ENCODE data around the gene SRP9. TPM values are rescaled to one million over a fixed set of nuclear protein-coding genes. Genes with fewer than 3 reads are reported as not detected.

The SRP9 gene
- total RNA-seq, 1 experiment from 2014 or later, result 647 TPM

DNA sequence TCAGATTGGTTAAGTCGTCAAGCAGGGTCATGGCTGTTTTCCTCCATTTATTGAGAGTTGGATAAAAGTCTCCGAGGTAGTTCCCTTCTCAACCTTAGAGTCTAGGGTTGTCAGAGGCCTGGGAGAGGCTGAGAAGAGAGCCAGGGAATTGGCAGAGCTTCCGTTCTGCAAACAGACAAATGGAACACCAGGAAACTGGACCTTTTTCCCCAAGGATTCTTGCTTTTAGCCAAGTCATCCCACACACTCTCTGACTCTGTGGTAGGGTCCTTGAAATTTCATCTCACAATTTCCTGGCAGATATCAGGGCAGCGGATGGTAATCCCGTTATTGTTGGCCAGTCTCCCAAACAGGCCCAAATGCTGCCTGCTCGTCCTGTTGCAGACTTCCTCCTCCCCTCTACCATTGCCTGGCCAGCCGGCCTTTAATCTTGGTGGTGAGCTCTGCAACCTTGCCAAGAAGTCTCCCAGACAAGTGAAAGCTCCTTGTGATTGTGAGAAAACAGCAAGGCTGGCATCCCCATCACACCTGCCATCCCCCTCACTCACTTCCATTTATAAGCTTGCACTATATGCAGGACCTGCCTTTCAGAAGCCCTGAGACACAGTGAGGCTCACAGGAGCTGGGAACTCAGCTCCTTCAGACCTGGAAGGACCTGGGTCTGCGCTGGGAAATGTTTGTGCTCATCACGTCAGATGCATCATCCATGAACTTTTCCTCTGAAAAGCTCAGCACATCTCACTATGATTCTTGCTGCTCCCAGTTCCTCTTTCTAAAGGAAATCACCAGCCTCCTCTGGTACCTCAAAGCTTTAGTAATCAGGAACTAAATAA is 13.7 kb upstream of the SRP9 start:
- H3K36me3 ChIP-seq (replicated peaks; ENCODE audit: control insufficient read depth, insufficient read depth, low read length), result no peaks in the 10 kb centered on the region
- no peak for DNase-seq

GRCh38 chr1:225765982-225766674 is 11.5 kb upstream of the SRP9 start:
- Histone ChIP-seq H3K27me3 (ENCODE audit: control insufficient read depth, insufficient read depth, low read length) (no peaks in the 10 kb centered on the region), H3K4me3 (ENCODE audit: insufficient read depth, low read depth, low read length) (no peak overlapping the region), H3K36me3 (replicated peaks; ENCODE audit: control insufficient read depth, insufficient read depth, low read length) (no peaks in the 10 kb centered on the region)
- no peak for DNase-seq

More for the DNA sequence above, 13.7 kb upstream of the SRP9 start:
- no peak overlapping the region for H3K4me3 ChIP-seq (ENCODE audit: insufficient read depth, low read depth, low read length)
- H3K27me3 ChIP-seq (ENCODE audit: control insufficient read depth, insufficient read depth, low read length), result no peaks in the 10 kb centered on the region

DNA sequence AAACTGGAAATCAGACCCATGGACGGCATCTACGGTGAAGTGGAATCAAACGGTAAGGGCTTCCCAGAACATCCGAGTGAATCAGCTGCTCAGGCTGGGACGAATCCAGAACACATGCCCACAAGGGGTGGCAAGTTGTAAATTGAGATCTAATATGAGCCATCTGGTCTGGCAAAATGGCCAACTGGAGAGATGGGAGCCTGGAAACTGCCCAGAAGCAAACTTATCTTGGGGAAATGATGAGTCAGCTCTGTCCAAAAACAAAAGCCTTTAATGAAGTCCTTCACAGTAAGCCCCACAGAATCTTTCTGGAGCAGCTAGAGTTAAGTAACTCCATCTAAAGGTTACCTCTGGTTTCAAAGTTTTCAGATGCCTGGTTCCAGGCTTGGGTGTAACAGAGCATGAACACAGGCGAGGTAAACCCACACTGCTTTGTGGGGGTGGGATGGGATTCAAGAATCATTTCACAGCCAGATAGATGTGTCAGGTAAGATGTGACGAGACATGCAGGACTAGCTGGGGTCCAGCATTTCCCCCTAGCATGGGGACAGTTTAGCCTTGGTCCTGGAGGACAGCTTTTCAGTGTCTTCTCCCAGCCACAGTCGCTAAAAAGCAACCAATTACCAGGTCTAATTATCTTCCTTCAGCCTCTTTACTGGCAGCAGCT is 10.5 kb upstream of the SRP9 start:
- no peaks in the 10 kb centered on the region for H3K27me3 ChIP-seq (ENCODE audit: control insufficient read depth, insufficient read depth, low read length)
- DNase-seq, result no peak

DNA sequence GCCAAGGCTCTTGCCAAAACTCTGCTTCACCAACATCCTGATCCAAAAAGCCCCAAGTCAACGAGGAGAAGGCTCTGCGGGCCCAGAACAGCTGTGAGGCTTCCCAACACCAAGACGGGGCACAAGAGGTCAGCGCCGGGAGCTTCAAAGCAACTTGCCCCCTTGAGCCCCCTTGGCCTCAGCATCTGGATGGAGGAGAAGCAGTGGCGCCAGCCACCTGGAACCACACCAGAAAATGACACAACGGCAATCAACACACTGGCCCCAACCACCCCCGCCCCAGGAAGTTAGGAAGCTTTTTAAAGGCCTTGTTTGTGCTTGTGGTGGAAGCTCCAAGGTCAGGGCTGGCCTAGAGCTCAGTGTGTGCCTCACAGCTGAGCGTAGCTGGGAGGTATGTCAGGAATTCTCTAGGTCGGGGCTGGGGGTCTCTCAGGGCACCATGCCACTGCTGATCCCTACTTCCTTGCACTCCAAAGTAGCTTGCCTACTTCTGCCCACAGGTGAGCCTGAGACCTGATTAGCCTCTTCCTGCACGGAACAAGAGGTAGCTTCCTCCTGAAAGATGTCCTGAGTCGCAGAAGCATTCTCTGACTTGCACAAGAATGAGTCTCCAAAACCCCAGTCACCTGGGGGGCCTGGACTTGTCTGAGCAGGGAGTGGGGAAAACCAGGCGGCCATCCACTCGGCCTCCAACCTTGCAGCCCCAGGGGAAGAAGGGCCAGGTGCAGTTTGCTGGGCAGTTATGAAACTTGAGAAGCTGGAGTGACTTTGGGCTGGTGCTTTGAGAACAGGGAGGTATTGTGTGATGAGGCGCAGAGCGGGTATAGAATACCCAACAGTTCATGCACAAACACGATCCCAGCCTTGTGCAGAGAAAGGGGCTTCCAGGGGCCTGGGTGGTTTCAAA is 9.7 kb upstream of the SRP9 start:
- Histone ChIP-seq H3K27me3 (ENCODE audit: control insufficient read depth, insufficient read depth, low read length) (no peaks in the 10 kb centered on the region), H3K4me3 (ENCODE audit: insufficient read depth, low read depth, low read length) (no peak overlapping the region), H3K36me3 (replicated peaks; ENCODE audit: control insufficient read depth, insufficient read depth, low read length) (no peaks in the 10 kb centered on the region)
- peak; percentile 54 for DNase-seq

More for the DNA sequence above, 10.5 kb upstream of the SRP9 start:
- no peaks in the 10 kb centered on the region for H3K36me3 ChIP-seq (replicated peaks; ENCODE audit: control insufficient read depth, insufficient read depth, low read length)
- H3K4me3 ChIP-seq (ENCODE audit: insufficient read depth, low read depth, low read length), result no peak overlapping the region

DNA sequence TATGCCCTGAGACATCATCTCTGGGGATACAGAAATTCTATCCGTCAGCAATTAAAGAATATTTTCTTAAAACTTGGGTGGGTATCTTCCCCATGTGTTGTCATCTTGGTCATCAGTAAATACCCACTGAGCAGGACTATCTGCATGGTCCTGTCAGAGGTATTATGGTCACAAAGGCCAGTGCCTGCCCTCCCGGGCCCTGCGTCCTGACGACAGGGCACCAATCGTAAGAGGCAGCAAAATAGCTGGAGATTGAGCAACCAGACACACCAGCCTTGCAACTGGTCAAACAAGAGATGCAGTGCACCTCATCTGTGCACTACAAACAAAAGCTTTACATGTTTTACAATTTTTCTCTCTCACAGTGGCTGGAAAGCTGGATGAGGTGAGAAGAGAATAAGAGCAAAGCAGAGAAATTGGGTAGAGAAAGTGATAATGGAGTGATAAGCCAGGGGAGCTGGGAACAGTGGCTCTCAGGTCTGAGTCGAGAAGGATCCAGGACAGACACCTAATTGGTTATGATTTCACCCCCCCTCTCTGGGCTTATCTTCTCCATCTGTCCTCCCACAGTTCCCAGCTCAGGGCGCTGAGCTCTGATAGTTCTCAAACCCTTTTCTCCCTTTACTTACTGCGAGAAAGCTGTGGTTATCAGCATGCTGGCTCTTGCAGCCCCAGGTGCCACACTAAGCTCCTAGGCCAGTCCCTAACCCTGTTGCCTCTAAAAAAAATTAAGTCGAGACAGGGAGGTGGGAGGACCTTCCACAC is 8.8 kb upstream of the SRP9 start:
- Histone ChIP-seq H3K27me3 (ENCODE audit: control insufficient read depth, insufficient read depth, low read length) (no peaks in the 10 kb centered on the region), H3K36me3 (replicated peaks; ENCODE audit: control insufficient read depth, insufficient read depth, low read length) (no peaks in the 10 kb centered on the region), H3K4me3 (ENCODE audit: insufficient read depth, low read depth, low read length) (no peak overlapping the region)
- no peak for DNase-seq

- no peak for DNase-seq
- Histone ChIP-seq H3K36me3 (replicated peaks; ENCODE audit: control insufficient read depth, insufficient read depth, low read length) (no peaks in the 10 kb centered on the region), H3K27me3 (ENCODE audit: control insufficient read depth, insufficient read depth, low read length) (no peaks in the 10 kb centered on the region), H3K4me3 (ENCODE audit: insufficient read depth, low read depth, low read length) (no peak overlapping the region)
Measured at GRCh38 chr1:225769687-225770086, 7.9 kb upstream of the SRP9 start.

DNA sequence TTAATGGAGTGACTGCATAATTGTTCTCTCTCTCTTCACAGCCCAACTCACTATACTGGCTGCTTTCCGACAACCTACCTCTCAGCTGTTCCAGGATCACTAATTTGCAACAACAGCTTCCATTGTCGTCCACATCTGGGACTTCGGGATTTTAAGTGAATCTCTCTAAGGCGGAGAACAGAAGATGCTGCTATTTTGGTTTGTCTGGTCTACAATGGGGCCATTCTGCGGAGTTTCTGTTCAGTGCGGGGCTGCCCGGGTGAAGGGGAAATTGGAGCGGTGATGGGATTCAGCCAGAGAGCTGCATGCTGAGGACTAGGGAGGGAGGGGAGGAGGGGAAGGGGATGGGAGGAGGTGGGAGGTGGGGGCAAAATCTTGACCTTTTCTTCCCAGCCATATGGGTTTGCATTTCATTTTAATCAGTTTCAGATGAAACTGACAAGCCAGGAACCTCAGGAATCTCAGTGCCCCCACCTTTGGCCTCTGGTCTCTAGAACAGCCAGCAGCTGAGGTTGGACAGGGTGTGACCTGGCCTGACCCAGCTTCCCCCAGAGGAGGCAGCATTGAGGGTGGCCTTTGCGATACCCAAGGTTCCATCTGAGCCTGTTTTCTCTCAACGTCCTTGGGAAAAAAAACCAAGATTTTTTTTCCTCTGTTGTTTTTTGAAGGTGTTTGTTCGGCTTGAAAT is 6.9 kb upstream of the SRP9 start:
- peak; percentile 60 for DNase-seq
- H3K36me3 ChIP-seq (replicated peaks; ENCODE audit: control insufficient read depth, insufficient read depth, low read length), result no peaks in the 10 kb centered on the region
- H3K4me3 ChIP-seq (ENCODE audit: insufficient read depth, low read depth, low read length), result no peak overlapping the region
- H3K27me3 ChIP-seq (ENCODE audit: control insufficient read depth, insufficient read depth, low read length), result no peaks in the 10 kb centered on the region

DNA sequence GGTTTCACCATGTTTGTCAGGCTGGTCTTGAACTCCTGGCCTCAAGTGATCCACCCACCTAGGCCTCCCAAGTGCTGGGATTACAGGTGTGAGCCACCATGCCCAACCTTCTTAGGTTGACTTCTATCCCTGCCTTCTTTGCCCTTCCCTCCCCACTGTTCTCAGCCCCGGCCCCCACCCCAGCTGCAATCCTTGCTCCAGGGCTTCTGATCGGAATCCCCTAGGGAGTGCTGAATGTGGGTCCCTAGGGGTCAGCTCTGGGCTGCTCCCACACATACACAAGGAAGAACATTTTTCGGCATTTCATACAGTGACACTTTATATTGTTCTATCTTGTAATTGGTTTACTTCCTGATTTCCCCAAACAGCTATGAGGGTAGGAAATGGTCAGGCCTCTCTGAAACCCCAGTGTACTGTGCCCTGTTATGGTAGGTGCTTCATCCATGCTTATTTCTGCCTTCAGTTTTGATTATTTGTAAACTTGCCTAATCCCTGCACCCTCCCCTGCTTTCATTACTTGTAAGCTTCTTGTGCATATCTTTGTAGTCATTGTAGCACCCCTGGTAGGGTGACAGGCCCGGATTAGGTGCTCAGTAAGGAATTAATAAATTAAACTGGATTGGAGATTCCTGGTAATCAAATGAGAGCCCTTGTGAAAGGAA is 5.8 kb upstream of the SRP9 start:
- H3K36me3 ChIP-seq (replicated peaks; ENCODE audit: control insufficient read depth, insufficient read depth, low read length), result no peaks in the 10 kb centered on the region
- DNase-seq, result no peak
- no peaks in the 10 kb centered on the region for H3K27me3 ChIP-seq (ENCODE audit: control insufficient read depth, insufficient read depth, low read length)
- H3K4me3 ChIP-seq (ENCODE audit: insufficient read depth, low read depth, low read length), result no peak overlapping the region

DNA sequence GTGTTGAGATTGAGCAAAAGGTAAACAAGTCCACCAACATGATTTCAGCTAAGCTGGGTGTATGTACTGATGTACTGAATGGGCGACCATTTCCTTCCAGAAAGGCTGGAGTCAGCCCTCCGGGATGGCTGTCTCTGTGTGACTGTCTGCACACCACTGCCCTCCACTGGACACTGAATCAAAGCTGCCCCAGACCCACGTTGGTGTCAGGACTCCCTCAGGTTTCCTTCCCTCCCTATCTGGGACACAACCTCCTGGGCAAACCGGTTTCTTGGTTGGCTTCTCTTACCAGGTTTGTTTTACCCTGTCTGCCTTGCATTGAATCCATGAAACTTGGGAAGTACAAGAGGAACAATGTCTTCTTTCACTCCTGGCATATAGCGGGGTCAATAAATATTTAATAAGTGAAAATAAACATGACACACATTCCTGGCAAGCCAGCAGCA is 5.3 kb upstream of the SRP9 start:
- no peak overlapping the region for H3K4me3 ChIP-seq (ENCODE audit: insufficient read depth, low read depth, low read length)
- H3K36me3 ChIP-seq (replicated peaks; ENCODE audit: control insufficient read depth, insufficient read depth, low read length), result no peaks in the 10 kb centered on the region
- no peaks in the 10 kb centered on the region for H3K27me3 ChIP-seq (ENCODE audit: control insufficient read depth, insufficient read depth, low read length)
- peak; percentile 77 for DNase-seq

DNA sequence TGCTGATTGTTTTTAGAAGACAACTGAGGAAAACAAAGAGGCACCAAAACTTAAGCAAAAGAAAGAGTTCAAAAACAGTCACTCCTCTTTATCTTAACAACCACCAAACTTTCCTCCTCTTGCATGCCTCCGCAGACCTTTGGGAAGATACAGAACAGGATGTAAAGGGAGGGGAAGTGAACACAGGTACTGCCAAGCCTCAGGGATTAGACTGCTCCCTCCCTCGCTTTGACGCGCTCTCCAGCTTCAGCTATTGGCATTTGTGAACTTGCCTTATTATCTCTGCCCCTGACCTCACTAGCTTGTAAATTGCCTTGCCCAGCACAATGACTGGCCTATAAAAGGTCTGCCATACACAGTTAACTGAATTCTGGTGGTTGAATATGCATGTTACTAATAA is 4.8 kb upstream of the SRP9 start:
- no peaks in the 10 kb centered on the region for H3K27me3 ChIP-seq (ENCODE audit: control insufficient read depth, insufficient read depth, low read length)
- H3K36me3 ChIP-seq (replicated peaks; ENCODE audit: control insufficient read depth, insufficient read depth, low read length), result no peaks in the 10 kb centered on the region
- no peak for DNase-seq
- no peak overlapping the region for H3K4me3 ChIP-seq (ENCODE audit: insufficient read depth, low read depth, low read length)

DNA sequence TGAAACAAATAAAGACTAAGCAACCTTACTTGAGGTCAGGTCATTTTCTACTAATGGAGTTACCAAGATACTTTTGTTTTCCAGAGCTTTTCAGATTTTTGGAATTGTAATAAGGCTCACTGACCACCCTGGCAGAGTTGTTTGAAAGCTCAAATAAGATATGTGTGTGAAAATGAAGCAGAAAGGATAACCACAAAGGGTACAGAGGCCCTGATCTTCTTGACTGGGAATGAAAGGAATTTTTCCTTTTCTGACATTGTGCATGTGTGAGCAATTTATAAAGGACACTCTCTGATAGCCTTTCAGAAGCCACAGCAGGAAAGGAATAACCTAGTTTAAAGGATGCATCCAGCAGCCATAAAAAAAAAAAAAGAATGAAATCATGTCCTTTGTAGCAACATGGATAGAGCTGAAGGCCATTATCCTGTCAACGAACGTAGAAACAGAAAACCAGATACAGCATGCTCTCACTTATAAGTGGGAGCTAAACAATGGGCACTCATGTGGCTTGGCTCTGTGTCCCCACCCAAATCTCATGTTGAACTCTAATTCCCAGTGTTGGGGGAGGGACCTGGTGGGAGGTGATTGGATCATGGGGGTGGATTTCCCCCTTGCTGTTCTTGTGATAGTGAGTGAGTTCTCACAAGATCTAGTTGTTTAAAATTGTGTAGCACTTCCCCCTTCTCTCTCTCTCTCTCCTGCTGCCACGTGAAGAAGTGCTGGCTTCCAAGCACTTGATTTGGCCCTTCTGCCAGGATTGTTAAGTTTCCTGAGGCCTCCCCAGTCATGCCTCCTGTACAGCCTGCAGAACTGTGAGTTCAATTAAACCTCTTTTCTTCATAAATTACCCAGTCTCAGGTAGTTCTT is 3.1 kb upstream of the SRP9 start:
- no peaks in the 10 kb centered on the region for H3K36me3 ChIP-seq (replicated peaks; ENCODE audit: control insufficient read depth, insufficient read depth, low read length)
- no peak for DNase-seq
- H3K4me3 ChIP-seq (ENCODE audit: insufficient read depth, low read depth, low read length), result no peak overlapping the region
- no peaks in the 10 kb centered on the region for H3K27me3 ChIP-seq (ENCODE audit: control insufficient read depth, insufficient read depth, low read length)

GRCh38 chr1:225776294-225776693 is 1.3 kb upstream of the SRP9 start:
- Histone ChIP-seq H3K4me3 (ENCODE audit: insufficient read depth, low read depth, low read length) (no peak overlapping the region), H3K36me3 (replicated peaks; ENCODE audit: control insufficient read depth, insufficient read depth, low read length) (no peaks in the 10 kb centered on the region), H3K27me3 (ENCODE audit: control insufficient read depth, insufficient read depth, low read length) (no peaks in the 10 kb centered on the region)
- no peak for DNase-seq

All from H7 (cell line).